HCEC 1CT (cell line): ENCODE data around the gene FABP7.

Source experiments
- DNase-seq: peaks from one replicate; pipeline ENCODE4 v3.0.0-alpha.2; 2017

Gene FABP7

GRCh38 chr6:122760330-122760729 is 19.2 kb upstream of the FABP7 start:
- DNase-seq = no peak

GRCh38 chr6:122766256-122766655 is 13.3 kb upstream of the FABP7 start:
- DNase-seq = no peak

- no peak for DNase-seq
These were observed 8.5 kb upstream of the FABP7 start for GRCh38 chr6:122770835-122771601.

GRCh38 chr6:122772724-122773415 is 6.6 kb upstream of the FABP7 start:
- DNase-seq = no peak

- DNase-seq = no peak
These were observed 3.5 kb upstream of the FABP7 start for GRCh38 chr6:122775975-122776374.

- no peak for DNase-seq
These were observed 1.2 kb upstream of the FABP7 start for GRCh38 chr6:122778302-122778701.

- DNase-seq = no peak
These were observed 393 bp upstream of the FABP7 start for GRCh38 chr6:122778985-122779661.

- DNase-seq = no peak
These were observed 598 bp downstream of the FABP7 start for GRCh38 chr6:122780114-122780513.

GRCh38 chr6:122781716-122782115 is 2.2 kb downstream of the FABP7 start:
- no peak for DNase-seq

- no peak for DNase-seq
These were observed 3.9 kb downstream of the FABP7 start for GRCh38 chr6:122783401-122783800.

GRCh38 chr6:122785891-122786290 is 6.4 kb downstream of the FABP7 start:
- DNase-seq = no peak

GRCh38 chr6:122787721-122788120 is 8.2 kb downstream of the FABP7 start:
- no peak for DNase-seq

- no peak for DNase-seq
These were observed 8.7 kb downstream of the FABP7 start for GRCh38 chr6:122788208-122788607.

GRCh38 chr6:122788663-122789181 is 9.2 kb downstream of the FABP7 start:
- no peak for DNase-seq

GRCh38 chr6:122789182-122790027 is 9.9 kb downstream of the FABP7 start, which contains the start of gene SMPDL3A:
Gene SMPDL3A (plus strand): TSS chr6:122789258. CDS start chr6:122789347, 89 bp downstream.
- peak; percentile 89 for DNase-seq

GRCh38 chr6:122790028-122790422 is 10.5 kb downstream of the FABP7 start:
- no peak for DNase-seq

GRCh38 chr6:122790423-122791309 is 11.2 kb downstream of the FABP7 start:
- peak; percentile 39 for DNase-seq

- no peak for DNase-seq
These were observed 11.8 kb downstream of the FABP7 start for GRCh38 chr6:122791310-122791679.

- no peak for DNase-seq
These were observed 13.2 kb downstream of the FABP7 start for GRCh38 chr6:122792766-122793165.

GRCh38 chr6:122797537-122797936 is 18.0 kb downstream of the FABP7 start:
- no peak for DNase-seq

- DNase-seq = peak; percentile 84
These were observed 18.7 kb downstream of the FABP7 start for GRCh38 chr6:122798099-122798641.
